Keratinocyte (primary cell): Measurements from ENCODE around the gene ZNF148. TPM values are rescaled to one million over a fixed set of nuclear protein-coding genes. Genes with fewer than 3 reads are reported as not detected.

Source experiments
- DNase-seq: peaks from one replicate; pipeline ENCODE4 v3.0.0-alpha.2; 2011; ENCODE audit warnings: low read depth, missing footprints, low spot score
- FAIRE-seq: peaks from 2 replicates; lab custom pipeline; 2011; peaks lifted over from hg19 to GRCh38; lab: Jason Lieb, UNC
- H2AFZ ChIP-seq: 2 replicates; pipeline ENCODE4 v1.6.0; 2012; ENCODE audit warnings: low read length, control low read depth, inconsistent platforms; ENCODE audit not compliant: control insufficient read depth
- H3K27ac ChIP-seq: 2 replicates; pipeline ENCODE4 v1.5.1; 2011; ENCODE audit warnings: low read length; ENCODE audit not compliant: control insufficient read depth, insufficient read depth
- H3K27me3 ChIP-seq: 3 replicates; pipeline ENCODE4 v1.6.0; 2011; ENCODE audit warnings: low read length; ENCODE audit not compliant: control insufficient read depth, insufficient read depth; ENCODE audit errors: extremely low read depth
- H3K36me3 ChIP-seq, 2 experiments: 2 replicates in 1 of 2; 3 replicates in 1 of 2; pipeline ENCODE4 v1.5.1; 2011; ENCODE audit warnings: low read length in 2 of 2, mild to moderate bottlenecking in 1 of 2; ENCODE audit not compliant: control insufficient read depth in 2 of 2, insufficient read depth in 2 of 2; ENCODE audit errors: extremely low read depth in 1 of 2
- H3K4me1 ChIP-seq: 3 replicates; pipeline ENCODE4 v1.5.1; 2011; ENCODE audit warnings: low read length; ENCODE audit not compliant: control insufficient read depth, insufficient read depth; ENCODE audit errors: extremely low read depth
- H3K4me2 ChIP-seq: 3 replicates; pipeline ENCODE4 v1.6.0; 2011; ENCODE audit warnings: low read depth, low read length; ENCODE audit not compliant: control insufficient read depth, insufficient read depth; ENCODE audit errors: extremely low read depth
- H3K4me3 ChIP-seq, 3 experiments: fragments of 200-600 bp in 1 of 3; sonication (generic) in 1 of 3; 2 replicates in 2 of 3; 3 replicates in 1 of 3; pipeline ENCODE4 v1.5.1; 2011 to 2016; ENCODE audit warnings: low read length in 3 of 3, mild to moderate bottlenecking in 3 of 3, control low read depth in 2 of 3, inconsistent platforms in 1 of 3, low read depth in 1 of 3, mixed read lengths in 1 of 3, mixed run types in 1 of 3, moderate library complexity in 1 of 3; ENCODE audit not compliant: control insufficient read depth in 2 of 3, insufficient read depth in 2 of 3; ENCODE audit errors: extremely low read depth in 1 of 3
- H3K79me2 ChIP-seq: 2 replicates; pipeline ENCODE4 v1.6.0; 2012; ENCODE audit warnings: low read length; ENCODE audit not compliant: control insufficient read depth, insufficient read depth
- H3K9ac ChIP-seq: 3 replicates; pipeline ENCODE4 v1.6.0; 2011; ENCODE audit warnings: low read length; ENCODE audit not compliant: control insufficient read depth, insufficient read depth; ENCODE audit errors: extremely low read depth
- H3K9me1 ChIP-seq: 3 replicates; pipeline ENCODE4 v1.6.0; 2011; ENCODE audit warnings: low read length; ENCODE audit not compliant: control insufficient read depth, insufficient read depth; ENCODE audit errors: extremely low read depth
- H3K9me3 ChIP-seq: 2 replicates; pipeline ENCODE4 v1.5.1; 2012; ENCODE audit warnings: low read depth, low read length; ENCODE audit not compliant: control insufficient read depth
- H4K20me1 ChIP-seq: 3 replicates; pipeline ENCODE4 v1.6.0; 2011; ENCODE audit warnings: low read length; ENCODE audit not compliant: control insufficient read depth, insufficient read depth; ENCODE audit errors: extremely low read depth
- CTCF ChIP-seq, 3 experiments: IDR thresholded peaks in 1 of 3; conservative IDR thresholded peaks in 1 of 3; optimal IDR thresholded peaks in 1 of 3; 2 replicates in 2 of 3; 3 replicates in 1 of 3; pipeline versions ENCODE3 to v1.5.1; 2011; ENCODE audit warnings: low read length in 3 of 3, mild to moderate bottlenecking in 3 of 3, moderate library complexity in 2 of 3, control low read depth in 1 of 3, inconsistent platforms in 1 of 3; ENCODE audit not compliant: insufficient read depth in 2 of 3; ENCODE audit errors: extremely low read depth in 1 of 3
- EZH2 ChIP-seq: IDR thresholded peaks from one replicate; pipeline ENCODE4 v1.6.1; 2012; ENCODE audit warnings: inconsistent platforms, mild to moderate bottlenecking, low read length, moderate library complexity
- dilution Hi-C: fragments of 300-500 bp; cut with MboI; formaldehyde crosslinking; loops from one replicate; pipeline ENCODE4 v1.7.0; 2020; ENCODE audit warnings: low sequenced_read_pairs; ENCODE audit not compliant: extremely low pct_ligation_motif_present
- polyA plus RNA-seq, 5 experiments: library from polyadenylated mRNA; depleted of rRNA in 3 of 5; stranded (reverse) in 3 of 5; stranded (forward) in 1 of 5; unstranded in 1 of 5; fragments of >200 nt; gene quantifications; 1 replicate in 1 of 5; 2 replicates in 3 of 5; 3 replicates in 1 of 5; pipeline versions ENCODE4 v1.2.1 to v1.2.3, GENCODE V29; 2011 to 2012; ENCODE audit warnings: missing spikeins in 2 of 5, low read depth in 1 of 5, low replicate concordance in 1 of 5

Gene ZNF148
- polyA plus RNA-seq, 1 donor (not counting 4 experiments of a cell fraction or from before 2014, with no cell fraction given) = 21.4 TPM

GRCh38 chr3:125221831-125222230 lies 153.3 kb downstream of the ZNF148 start:
- H3K36me3 ChIP-seq = no peaks in the 10 kb centered on the region
- H2AFZ ChIP-seq = no peak overlapping the region
- no peaks in the 10 kb centered on the region for H3K9me3 ChIP-seq
- no peaks in the 10 kb centered on the region for H3K27me3 ChIP-seq
- H3K27ac ChIP-seq = no peak overlapping the region
- no peaks in the 10 kb centered on the region for H3K9me1 ChIP-seq
- no peaks in the 10 kb centered on the region for H4K20me1 ChIP-seq
- FAIRE-seq (no peak), DNase-seq (no peak)
- no peak overlapping the region for H3K9ac ChIP-seq
- dilution Hi-C loops = no loop called here
- H3K4me2 ChIP-seq = no peak overlapping the region
- no peak overlapping the region for H3K4me3 ChIP-seq
- peaks cover 11% of the 10 kb centered on the region for H3K4me1 ChIP-seq
- H3K79me2 ChIP-seq = no peaks in the 10 kb centered on the region
- TF ChIP-seq CTCF (optimal IDR thresholded peaks at IDR 0.05 in 1 of 3, IDR thresholded peaks at IDR 0.05 in 1 of 3, conservative IDR thresholded peaks at IDR 0.05 in 1 of 3; ENCODE audit: extremely low read depth in 1 of 3, insufficient read depth in 2 of 3, low read length in 3 of 3) = no peak

DNA sequence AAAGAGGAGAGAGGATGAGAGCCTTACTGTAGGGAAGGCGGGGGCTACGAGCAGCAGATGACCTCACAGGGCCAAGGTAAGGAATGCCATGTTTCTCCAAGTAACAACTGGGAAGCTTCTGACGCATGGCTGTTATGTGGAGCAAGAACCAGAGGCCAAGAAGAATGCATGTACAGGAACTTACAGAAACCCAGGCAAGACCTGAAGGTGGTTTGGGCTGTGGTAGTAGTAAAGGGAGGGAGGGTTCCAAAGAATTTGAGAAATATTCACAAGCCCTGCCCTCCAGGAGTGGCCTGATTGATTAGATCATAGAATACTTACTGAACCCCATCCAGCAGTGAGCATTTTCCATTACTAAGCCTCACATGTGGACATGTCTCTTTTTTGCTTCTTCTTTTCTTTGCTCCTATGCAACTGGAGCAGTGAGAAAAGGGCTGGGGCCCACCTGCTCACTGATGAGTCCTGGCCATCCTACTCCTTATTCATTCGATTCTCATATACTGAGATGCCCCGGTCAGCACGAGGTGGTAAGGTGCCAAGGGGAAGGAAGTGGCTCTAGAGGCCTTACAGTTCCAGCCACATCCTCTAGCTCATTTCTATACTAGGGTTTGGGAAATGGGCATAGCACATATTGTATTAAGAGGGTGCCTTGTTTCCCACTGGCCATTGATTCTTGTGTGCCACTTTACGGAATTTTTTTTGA lies 154.2 kb downstream of the ZNF148 start:
- H3K27ac ChIP-seq = no peak overlapping the region
- H3K36me3 ChIP-seq = no peaks in the 10 kb centered on the region
- dilution Hi-C loops = no loop called here
- no peaks in the 10 kb centered on the region for H3K9me1 ChIP-seq
- H3K4me2 ChIP-seq = no peak overlapping the region
- peaks cover 11% of the 10 kb centered on the region for H3K4me1 ChIP-seq
- H3K4me3 ChIP-seq = no peak overlapping the region
- H3K79me2 ChIP-seq = no peaks in the 10 kb centered on the region
- H3K9me3 ChIP-seq = no peaks in the 10 kb centered on the region
- no peak overlapping the region for H2AFZ ChIP-seq
- no peaks in the 10 kb centered on the region for H3K27me3 ChIP-seq
- FAIRE-seq (no peak), DNase-seq (no peak)
- H3K9ac ChIP-seq = no peak overlapping the region
- TF ChIP-seq CTCF (optimal IDR thresholded peaks at IDR 0.05 in 1 of 3, IDR thresholded peaks at IDR 0.05 in 1 of 3, conservative IDR thresholded peaks at IDR 0.05 in 1 of 3; ENCODE audit: extremely low read depth in 1 of 3, insufficient read depth in 2 of 3, low read length in 3 of 3) (no peak), EZH2 (no peak)
- H4K20me1 ChIP-seq = no peaks in the 10 kb centered on the region
